IPS DF 19.7 (cell line): ENCODE results near the gene CABP7.

Source experiments
- DNase-seq: peaks from one replicate; pipeline ENCODE4 v3.0.0-alpha.2; 2013; ENCODE audit warnings: low read depth, low spot score

CABP7 gene

GRCh38 chr22:29722587-29722986 lies 2.8 kb downstream of the CABP7 start:
- no peak for DNase-seq

GRCh38 chr22:29723766-29724165 lies 4.0 kb downstream of the CABP7 start:
- DNase-seq, result no peak

- DNase-seq, result no peak
Measured at GRCh38 chr22:29724843-29725242, 5.0 kb downstream of the CABP7 start.

- no peak for DNase-seq
Measured at GRCh38 chr22:29726106-29726505, 6.3 kb downstream of the CABP7 start.

- no peak for DNase-seq
Measured at GRCh38 chr22:29726512-29727130, 6.8 kb downstream of the CABP7 start.

GRCh38 chr22:29727131-29727523 lies 7.3 kb downstream of the CABP7 start:
- DNase-seq, result no peak

GRCh38 chr22:29729161-29729560 lies 9.4 kb downstream of the CABP7 start:
- DNase-seq, result no peak

GRCh38 chr22:29731058-29731850 lies 11.5 kb downstream of the CABP7 start:
- DNase-seq, result no peak

- DNase-seq, result no peak
Measured at GRCh38 chr22:29732883-29733282, 13.1 kb downstream of the CABP7 start.

GRCh38 chr22:29733362-29734201 lies 13.8 kb downstream of the CABP7 start:
- no peak for DNase-seq

GRCh38 chr22:29734406-29734805 lies 14.6 kb downstream of the CABP7 start:
- DNase-seq, result no peak

- no peak for DNase-seq
Measured at GRCh38 chr22:29734838-29735237, 15.0 kb downstream of the CABP7 start.

- no peak for DNase-seq
Measured at GRCh38 chr22:29735416-29735815, 15.6 kb downstream of the CABP7 start.

- no peak for DNase-seq
Measured at GRCh38 chr22:29737251-29738117, 17.7 kb downstream of the CABP7 start.

- DNase-seq, result no peak
Measured at GRCh38 chr22:29738118-29738815, 18.5 kb downstream of the CABP7 start.

- DNase-seq, result no peak
Measured at GRCh38 chr22:29739346-29739875, 19.6 kb downstream of the CABP7 start.

- DNase-seq, result no peak
Measured at GRCh38 chr22:29740216-29740615, 20.4 kb downstream of the CABP7 start.

- no peak for DNase-seq
Measured at GRCh38 chr22:29741926-29742325, 22.1 kb downstream of the CABP7 start.

- DNase-seq, result no peak
Measured at GRCh38 chr22:29742326-29742725, 22.5 kb downstream of the CABP7 start.

- DNase-seq, result no peak
Measured at GRCh38 chr22:29744902-29745301, 25.1 kb downstream of the CABP7 start.

- no peak for DNase-seq
Measured at GRCh38 chr22:29747832-29748231, 28.0 kb downstream of the CABP7 start.
